GM12873 (cell line): ENCODE measurements around the gene SPDEF.
A peak's percentile ranks its signal among the peaks of the same experiment; 100 is the strongest.

Experiments used
- CTCF ChIP-seq: IDR thresholded peaks from 2 replicates; pipeline ENCODE4 v1.5.1; 2012; ENCODE audit warnings: low read depth, mild to moderate bottlenecking, moderate library complexity, low read length, control low read depth; ENCODE audit not compliant: insufficient read depth; ENCODE audit errors: missing control alignments

Gene SPDEF

GRCh38 chr6:34529665-34530327 lies 26.3 kb downstream of the SPDEF start:
- TF ChIP-seq CTCF: no peak

GRCh38 chr6:34528996-34529664 lies 27.0 kb downstream of the SPDEF start:
- TF ChIP-seq CTCF: no peak

- TF ChIP-seq CTCF: no peak
Measured at GRCh38 chr6:34527751-34528670, 28.1 kb downstream of the SPDEF start.

GRCh38 chr6:34526992-34527728 lies 29.0 kb downstream of the SPDEF start:
- TF ChIP-seq CTCF: peak; percentile 80

GRCh38 chr6:34526241-34526972 lies 29.7 kb downstream of the SPDEF start:
- TF ChIP-seq CTCF: no peak

GRCh38 chr6:34525431-34526175 lies 30.5 kb downstream of the SPDEF start:
- no peak for TF ChIP-seq CTCF
